ENCODE results near the gene RAD51B.

RAD51B gene

DNA sequence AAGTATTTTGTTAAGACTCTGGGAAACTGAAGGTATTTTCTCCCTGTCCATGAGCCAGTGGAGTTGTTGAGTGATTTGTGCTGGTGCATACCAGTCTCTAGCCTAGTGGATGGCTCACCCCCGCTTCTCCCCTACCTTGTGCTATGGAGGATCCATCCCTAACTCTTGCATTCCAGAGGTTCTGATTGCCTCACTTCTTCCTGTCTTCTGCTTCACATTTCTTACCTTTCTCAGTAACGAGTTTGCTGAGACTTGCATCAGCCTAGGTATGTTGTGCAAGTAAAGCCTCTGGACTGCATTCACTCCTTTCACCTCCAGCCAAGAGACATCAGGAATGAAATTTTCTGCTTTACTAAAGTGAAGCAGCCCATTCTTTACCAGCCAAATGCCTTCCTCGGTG lies 581.7 kb downstream of the RAD51B start:
- no peak for DNase-seq

DNA sequence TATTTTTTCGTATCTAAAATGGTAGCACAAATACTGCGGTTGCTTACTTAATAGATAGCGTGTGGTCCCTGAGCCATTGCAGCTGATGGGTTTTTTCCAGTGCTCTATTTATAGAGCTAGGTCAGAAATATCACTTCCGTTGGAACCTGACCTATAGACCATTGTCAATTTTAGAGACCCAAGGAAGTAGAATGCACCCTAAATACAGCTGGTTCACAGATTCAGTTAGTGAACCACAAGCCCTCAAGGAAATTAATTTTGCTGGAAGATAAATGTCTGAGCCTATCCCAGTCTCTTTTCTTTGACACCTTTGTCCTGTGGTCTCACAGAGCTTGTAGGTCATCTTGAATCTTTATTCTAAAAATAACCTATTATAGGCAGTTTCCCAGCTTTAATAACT lies 582.3 kb downstream of the RAD51B start:
- DNase-seq, result peak; percentile 97

DNA sequence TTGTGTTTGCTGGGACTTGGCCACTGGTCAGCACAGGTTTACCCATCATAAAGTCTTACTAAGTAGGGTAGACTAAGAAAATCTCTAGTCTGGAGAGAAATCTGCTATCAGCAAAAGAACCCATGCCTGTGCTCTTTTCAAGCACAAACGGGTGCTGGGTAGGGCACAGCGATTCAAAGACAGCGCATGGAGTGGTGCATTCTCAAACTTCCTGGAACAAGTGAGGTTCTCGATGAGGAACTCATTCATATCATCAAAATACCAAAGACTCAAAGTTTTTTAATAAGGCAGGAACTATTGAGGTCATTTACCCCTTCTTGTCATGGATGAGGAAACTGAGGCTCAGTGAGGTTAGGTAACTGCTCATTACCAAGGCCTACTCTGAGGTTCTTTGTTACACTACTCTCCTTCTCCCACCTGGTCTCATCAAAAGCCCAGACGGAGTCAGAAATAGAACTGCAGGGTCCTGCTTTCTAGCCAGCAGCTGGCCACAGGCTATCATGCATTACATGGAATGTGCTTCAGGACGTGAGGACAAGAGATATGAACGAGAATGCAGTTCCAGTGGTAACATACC lies 583.0 kb downstream of the RAD51B start:
- DNase-seq, result no peak

DNA sequence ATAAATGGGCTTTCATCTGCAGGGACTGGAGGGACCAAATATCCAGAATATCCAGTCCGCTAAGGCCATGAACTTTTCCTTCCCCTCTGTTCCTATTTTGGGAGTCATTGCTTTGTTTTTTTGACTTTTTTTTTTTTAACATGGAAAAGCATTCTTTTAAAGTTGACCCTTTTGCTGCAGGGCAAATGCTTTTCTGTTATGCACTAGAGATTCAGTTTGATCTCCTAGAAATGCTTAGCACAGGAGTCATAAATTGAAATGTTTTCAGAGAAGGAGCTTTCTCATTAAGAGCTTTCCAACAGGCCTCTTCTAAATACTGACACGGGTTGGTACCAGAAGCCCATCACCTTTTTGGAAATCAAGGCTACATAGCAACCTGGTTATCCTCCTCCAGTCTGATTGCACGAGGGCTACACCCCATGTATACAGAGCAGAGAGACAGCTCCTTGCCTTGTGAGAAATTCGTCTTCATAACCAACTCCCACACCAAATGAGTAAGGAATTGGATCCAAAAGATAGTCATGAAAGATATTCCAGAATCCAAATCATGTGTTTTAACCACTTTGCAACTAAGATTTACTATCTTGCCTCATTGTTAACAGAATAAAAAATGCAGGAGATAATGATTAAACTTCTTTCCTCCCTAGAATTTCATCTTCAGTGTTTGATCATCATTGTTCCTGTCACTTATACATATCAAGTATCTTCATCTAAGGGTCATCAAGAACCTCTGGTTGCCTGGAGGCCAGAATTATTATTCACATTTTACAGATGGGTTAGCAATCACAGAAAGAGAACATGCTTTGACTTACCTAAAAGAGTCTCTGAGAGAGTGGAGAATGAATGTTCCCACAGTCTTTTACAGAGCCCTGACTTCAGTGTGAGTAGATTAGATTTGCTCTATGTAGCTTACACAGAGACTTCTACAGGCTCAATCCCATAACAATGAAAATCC lies 583.9 kb downstream of the RAD51B start:
- no peak for DNase-seq

DNA sequence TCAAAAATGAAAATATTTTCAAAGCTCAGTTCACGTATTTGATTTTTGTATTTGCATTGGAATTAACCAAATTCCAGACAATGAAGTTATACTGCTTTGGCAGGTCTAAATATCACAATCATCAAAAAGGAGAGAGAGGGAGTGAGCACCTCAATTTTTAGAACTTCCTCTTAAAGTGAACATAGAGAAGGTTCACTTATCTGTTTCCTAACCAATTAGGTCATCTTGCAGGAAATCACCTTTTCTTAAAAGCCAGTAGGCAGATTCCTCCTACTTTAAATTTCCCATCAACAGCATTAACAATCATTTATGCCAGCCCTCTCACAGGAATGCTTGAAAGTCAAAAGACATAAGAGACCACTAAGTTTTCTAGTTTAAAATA lies 584.6 kb downstream of the RAD51B start:
- peak; percentile 39 for DNase-seq

DNA sequence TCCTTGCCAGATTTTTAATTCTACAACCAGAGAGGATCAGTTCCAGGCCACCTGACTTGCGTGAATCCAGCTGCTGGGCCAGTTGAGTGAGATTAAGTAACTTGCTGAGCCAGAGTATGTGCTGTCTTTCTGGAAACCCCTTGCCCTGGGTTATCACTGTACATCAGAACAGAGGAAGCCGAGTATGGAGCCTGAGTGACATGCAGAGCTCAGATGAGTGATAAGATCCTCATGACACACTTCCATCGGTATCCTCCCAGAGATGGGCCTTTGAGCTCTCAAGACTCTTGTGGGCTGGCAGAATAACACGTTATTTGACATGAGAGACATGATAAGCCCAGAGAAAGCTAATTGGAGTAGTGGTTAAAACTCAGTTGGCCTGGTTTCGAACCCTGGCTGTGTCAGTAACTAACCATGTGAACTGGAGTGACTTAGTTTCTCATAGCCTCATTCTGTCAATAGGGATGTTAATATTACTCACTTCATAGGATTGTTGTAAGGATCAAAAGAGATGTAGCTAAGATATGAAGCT lies 585.1 kb downstream of the RAD51B start:
- DNase-seq, result no peak

DNA sequence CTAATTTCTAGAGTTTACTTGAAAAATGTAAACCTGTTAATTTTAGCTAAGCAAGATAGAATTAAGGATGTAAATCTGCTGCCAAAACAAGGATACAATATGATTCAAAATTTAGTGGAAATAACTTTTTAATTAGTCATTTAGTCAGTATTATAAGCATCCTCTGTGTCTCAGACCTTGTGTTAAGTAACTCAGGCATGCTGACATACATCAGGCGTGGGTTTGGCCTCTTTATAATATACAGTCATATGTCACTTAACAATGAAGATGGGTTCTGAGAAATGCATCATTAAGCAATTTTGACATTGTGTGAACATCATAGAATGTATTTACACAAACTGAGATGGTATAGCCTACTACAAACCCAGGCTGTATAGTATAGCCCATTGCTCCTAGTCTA lies 586.4 kb downstream of the RAD51B start:
- no peak for DNase-seq

DNA sequence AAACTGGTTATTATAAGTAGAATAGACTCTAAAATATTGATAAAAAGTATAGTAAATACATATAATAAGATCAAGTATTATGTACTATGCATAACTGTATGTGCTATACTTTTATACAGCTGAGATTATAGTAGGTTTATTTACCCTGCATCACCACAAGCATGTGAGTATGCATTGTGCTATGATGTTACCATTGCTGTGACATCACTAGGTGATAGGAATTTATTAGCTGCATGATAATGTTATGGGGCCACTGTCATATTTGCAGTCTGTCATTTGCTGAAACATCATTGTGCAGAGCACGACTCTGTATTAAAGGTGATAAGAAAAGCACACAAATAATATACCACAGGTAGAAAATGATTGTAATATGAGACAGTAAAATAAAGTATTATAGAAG lies 587.7 kb downstream of the RAD51B start:
- no peak for DNase-seq

DNA sequence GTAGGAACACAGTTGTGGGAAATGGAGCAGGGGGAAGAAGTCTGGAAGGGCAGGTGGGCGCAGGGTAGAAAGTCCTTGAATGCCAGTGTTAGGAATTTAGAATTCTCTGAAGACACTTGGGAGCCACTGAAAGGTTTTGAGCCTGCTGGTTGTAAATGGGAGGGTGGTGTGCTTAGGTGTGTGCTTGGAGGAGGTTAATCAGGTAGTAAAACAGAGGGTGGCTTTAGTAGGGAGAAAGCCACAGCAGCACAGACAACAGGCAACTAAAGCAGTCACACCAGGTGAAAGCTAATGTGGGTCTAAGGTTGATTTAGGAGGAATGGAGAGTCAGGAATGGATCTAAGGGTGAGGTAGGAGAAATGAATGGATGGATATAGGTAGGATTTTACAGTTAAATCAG lies 588.2 kb downstream of the RAD51B start:
- DNase-seq, result no peak

DNA sequence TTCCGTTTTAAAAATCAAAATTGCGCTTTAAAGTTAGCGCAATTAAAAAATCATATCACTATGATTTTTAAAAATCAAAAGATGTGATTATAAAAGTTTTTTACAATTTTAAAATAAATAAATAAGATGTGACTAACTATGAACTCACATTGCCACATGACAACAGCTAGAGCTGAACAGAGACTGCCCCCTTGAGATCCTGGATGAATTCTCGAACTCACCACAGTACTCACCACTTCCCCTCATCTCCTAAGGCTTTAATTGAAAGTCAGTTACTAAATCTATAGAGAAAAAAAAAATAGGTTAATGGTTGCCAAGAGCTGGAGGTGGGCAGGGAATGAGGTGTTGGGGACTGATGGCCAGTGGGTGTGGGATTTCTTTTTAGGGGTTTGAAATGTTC lies 589.1 kb downstream of the RAD51B start:
- peak; percentile 78 for DNase-seq

DNA sequence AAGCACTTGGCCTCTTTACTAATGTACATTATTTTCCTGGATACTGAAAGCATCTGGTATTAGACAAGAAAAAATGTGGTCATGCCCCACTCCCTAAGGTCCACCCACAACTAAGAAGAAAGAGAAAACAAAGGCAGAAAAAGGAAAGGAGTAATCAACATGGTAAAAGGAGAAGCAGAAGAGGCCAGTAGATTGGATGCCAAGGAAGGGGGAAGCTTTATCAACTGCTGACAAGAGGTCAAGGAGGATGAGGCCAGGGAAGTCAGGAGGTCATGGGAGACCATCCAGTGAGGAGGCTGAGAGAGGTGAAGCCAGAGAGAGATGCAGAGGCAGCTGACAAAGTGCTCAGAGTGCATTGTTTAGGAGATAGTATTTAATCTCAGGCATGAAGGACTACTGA lies 589.8 kb downstream of the RAD51B start:
- DNase-seq, result peak; percentile 45

DNA sequence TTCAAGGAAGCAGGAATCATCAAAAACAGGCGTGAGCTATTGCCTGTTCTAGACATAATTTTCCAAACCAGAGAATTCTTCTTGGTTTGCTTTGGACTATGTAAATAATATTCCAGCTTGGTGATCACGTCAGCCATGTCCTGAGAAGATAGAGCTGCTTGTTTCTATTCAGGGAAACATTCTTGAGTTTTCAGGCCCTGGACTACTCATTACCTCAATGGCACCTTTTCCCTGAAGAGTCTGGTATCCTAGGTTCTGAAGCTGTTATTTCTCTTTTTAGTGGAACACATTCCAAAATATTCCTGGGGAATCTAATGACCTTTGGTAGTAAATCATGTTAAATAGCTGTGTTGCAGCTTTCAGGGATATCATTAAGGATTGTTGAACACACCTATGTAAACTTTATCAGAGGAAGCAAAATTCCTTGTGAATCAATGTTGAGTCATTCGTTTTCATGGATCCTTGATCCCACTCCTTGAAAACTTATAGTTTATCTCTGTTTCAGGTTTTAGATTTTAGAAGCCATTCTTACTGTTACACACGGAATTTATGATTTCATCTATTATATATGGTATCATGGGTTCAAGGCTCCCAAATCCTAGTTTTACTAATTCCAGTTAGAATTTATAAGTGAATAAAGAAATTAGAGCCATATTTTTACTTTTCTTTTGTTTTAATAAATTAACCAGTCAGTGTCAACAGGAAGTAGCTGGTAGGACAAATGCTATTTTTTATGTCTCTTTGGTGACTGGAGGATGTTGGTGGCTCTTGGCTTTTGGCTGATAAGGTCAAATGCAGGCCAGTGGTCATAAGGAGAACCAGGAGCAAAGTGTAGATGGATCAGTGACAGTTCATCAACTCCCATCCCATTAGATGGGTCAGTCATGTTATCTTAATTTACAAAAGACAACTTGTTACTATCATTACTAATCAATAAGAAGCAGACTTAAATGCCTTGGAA lies 593.2 kb downstream of the RAD51B start:
- DNase-seq, result peak; percentile 12

DNA sequence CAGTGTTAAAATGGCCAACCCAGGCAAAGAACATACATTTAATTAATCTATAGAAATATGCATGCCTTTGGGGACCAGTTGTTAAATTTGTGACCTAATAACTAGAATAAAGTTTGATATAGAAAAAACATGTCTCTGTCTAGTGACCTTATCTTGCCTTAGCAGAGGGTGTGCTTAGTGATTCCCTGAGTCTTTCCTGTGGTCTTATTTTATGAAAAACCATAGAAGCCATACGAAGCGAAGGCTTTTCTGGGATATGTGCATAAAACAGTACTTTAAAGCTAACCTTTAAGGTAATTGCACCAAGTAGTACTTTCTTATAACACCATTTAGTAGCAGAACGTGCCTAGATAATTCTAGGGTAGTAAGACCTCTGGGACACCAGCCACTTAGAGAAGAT lies 593.9 kb downstream of the RAD51B start:
- no peak for DNase-seq

DNA sequence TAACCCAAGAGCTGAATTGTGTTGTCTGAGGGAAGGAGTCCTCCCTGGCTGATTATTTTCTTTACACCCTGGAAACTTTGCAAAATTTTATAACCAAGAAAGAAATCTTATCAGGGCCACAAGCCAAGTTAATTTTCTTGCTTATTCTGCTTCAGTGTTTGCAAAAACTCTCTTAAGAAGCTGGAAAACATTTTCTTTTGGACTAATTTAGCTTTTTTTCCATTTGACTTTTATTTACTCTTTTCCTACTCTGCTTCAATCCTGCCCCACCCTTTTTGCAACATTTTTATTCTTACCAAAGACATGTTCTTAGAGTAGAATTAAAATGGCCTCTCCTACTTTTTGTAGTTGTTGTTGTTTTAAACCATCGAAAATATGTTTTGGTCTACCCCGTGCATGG lies 594.5 kb downstream of the RAD51B start:
- DNase-seq, result no peak

DNA sequence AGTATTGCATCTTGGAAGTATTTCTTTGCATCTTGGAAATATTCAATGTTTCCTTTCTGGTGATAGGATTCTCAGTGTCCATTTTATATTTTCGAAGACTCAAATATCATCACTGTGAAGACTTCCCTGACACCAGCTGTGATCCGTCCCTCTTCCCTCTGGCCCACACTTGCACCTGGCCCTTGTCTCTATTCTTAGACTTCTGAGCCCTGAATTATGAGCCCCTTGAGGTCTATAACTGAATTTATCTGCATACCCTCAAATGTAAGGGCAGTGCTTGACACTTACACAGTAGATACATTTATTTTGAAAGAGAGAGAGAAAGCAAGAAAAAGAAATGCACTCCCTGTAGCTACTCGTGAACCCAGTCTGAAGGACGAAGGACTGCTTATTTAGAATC lies 596.6 kb downstream of the RAD51B start:
- no peak for DNase-seq

DNA sequence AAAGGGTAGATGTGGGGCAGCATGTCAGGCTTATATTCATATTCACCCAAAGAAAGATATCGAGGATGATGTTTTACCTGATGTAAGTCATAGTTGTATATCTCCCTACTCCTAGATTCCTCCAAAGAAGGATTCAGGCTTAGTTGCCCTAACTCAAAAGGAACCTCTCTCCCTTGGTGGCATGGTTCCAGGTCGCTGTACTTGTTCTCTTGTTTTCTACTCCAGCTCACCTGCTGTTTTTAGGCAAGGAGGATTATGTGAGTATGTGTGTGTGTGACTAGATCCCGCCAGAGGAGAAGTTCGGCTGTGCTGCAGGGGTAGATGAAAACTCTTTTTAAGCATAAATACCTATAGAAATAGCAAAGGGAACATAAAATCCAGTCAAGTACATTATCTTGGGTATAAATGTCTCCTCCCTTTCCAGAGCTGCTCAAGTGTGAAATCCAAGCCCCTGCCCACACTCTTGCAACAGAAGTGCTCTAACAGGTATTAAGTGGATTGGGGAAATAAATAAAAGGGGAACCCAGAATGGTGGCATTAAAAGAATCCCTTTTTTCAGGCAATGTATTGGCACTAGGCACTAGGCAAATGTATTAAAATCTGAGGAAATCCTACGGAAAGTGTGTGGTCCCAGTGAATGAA lies 597.6 kb downstream of the RAD51B start:
- DNase-seq, result no peak

DNA sequence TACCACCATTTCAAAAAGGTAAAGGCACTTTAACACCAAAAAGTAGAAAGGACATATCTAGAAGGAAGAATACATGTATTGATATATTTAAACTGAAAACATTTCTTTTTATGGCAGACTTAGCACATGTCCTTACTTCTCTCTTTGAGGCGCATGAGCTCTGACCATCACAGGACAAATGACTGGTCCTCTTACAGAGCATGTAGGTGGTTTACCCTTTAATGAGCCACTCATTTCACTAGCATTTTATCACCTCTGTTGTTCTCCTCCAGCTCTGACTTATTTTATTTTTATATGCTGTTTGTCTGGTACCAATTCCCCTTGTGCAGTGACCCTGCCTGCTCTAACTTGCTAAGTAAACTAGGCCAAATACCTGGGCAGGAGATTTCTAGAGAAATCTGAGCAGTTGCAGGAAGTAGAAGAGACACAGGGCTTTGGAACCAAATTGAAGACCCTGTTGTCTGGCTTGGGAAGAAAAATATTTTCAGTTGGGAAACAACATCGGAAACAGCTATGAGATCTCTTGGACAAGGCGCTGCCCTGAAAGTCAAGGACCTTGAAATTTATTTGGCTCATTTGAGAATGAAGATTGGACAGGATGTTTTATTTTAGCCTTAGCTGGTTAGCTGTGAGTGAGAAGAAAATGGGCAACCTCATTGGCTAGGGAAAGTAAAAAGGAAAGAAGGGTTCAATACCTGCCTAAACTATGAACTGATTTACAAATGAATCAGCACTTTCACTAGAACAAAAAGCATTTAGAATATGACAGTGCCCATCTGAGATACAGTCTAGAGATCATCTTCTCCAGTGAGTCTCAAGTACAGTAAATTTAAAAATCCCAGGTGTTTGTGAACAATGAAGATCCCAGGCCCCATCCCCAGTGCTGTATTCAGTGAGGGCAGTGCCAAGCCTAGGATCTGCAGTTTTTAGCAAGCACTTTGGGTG lies 598.9 kb downstream of the RAD51B start:
- DNase-seq, result no peak

DNA sequence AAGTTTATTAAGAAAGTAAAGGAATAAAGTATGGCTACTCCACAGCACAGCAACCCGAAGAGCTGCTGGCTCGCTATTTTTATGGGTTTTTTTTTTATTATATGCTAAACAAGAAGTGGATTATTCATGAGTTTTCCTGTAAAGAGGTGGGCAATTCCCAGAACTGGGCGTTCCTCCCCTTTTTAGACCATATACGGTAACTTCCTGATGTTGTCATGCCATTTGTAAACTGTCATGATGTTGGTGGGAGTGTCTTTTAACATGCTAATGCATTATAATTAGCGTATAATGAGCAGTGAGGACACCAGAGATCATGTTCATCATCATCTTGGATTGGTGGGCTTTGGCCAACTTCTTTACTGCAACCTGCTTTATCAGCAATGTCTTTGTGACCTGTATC lies 600.8 kb downstream of the RAD51B start:
- no peak for DNase-seq

DNA sequence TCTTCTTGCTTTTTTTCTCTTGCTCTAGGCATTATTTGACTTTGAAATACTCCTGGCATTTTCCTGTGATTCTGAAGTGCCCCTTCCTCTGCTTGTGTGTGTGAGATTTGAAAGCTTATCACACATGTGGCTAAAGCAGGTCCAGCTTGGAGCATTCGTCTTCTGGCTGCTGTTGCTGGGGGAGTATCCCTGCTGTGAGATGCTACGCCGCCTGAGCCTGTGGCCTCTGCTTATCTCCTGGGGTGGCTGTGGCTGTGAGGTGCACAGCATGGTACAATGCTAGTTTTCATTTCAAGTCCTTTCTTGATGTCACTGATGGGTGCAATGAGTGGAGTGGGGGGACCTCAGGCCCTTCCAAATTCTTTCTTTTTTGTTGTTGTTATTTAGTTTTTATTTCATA lies 601.5 kb downstream of the RAD51B start:
- no peak for DNase-seq

DNA sequence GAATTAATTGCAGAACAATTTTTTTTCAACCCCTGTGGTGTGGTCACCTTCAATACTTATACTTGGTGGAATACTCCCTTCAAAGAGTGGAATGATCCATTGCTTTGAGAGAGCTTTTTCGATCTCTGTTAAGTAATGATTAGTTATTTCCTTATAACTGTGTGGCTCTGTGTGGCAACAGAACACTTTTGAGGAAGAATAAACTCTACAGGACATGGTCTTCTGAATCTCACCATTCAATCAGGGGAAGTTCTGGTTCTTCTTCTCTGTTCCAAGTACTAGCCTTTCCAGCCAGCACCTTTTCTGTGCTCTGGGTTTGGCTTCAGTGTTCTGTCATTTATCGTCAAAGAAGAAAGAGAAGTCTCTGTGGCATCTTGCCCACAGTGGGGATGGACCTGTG lies 604.1 kb downstream of the RAD51B start:
- no peak for DNase-seq

DNA sequence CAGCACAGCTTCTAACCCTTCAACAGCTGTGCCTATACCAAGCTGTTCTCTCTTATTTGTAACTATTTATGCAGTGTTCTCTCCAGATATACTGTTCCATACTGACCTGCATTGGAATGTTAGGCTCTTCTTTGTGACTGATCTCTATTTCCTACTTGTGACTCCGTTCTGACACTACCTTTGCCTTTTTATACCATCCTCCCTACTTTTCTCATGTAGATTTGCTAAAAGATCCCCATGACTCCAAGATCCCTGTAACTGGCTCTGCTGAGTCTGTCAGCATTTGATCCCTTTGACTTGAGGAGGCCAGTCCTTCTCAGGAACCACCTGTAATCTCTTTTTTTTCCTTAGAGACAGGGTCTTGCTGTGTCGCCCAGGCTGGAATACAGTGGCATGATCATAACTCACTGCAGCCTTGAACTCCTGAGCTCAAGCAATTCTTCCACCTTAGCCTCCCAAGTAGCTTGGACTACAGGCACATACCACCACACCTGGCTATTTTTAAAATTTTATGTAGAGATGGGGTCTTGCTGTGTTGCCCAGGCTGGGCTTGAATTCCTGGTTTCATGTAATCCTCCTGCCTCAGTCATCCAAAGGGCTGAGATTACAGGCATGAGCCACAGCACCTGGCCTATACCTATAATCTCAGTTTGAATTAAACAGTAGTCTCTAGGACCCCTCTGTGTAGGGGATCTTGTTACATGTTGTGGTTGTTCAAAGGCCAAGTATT lies 605.0 kb downstream of the RAD51B start:
- no peak for DNase-seq

Data from MV-4-11 (cell line).